Panc1 (cell line): ENCODE results near the gene HMGCS2. TPM values are rescaled to one million over a fixed set of nuclear protein-coding genes. Genes with fewer than 3 reads are reported as not detected.
A peak's percentile ranks its signal among the peaks of the same experiment; 100 is the strongest.

Experiments used
- ATAC-seq: fragments of 200-7000 bp; cut with Tn5 transposase; 2 replicates; pipeline ENCODE4 v1.9.1; 2020; ENCODE audit warnings: mild to moderate bottlenecking, moderate library complexity
- BruUV-seq: library from RNA; stranded (reverse); fragments of 400-500 nt; replicated peaks from 2 replicates; lab custom pipeline; 2021; lab: Mats Ljungman, UMichigan
- CTCF ChIA-PET: fragments of 300-600 bp; sonication (Branson Sonifier 250); formaldehyde crosslinking; loops from one replicate; lab custom pipeline; 2022; ENCODE audit warnings: antibody characterized with exemption; lab: Charles Lee
- POLR2A ChIA-PET: fragments of 300-600 bp; sonication (Branson Sonifier 250); formaldehyde crosslinking; loops from one replicate; lab custom pipeline; 2022; ENCODE audit warnings: antibody characterized with exemption; lab: Charles Lee
- DNase-seq: peaks from one replicate; pipeline ENCODE4 v3.0.0-alpha.2; 2010; ENCODE audit warnings: low read depth, low spot score
- H3K27ac ChIP-seq: 2 replicates; pipeline ENCODE4 v1.5.1; 2011; ENCODE audit warnings: mild to moderate bottlenecking, low read length, inconsistent platforms
- H3K27me3 ChIP-seq: fragments of 200-500 bp; sonication (Bioruptor generic); 2 replicates; pipeline ENCODE4 v1.6.0; 2014; ENCODE audit warnings: low read length, inconsistent platforms; ENCODE audit not compliant: control insufficient read depth, insufficient read depth
- H3K36me3 ChIP-seq: fragments of 200-500 bp; sonication (Bioruptor generic); 2 replicates; pipeline ENCODE4 v1.5.1; 2014; ENCODE audit warnings: inconsistent platforms, mild to moderate bottlenecking, low read length, moderate library complexity; ENCODE audit not compliant: control insufficient read depth, insufficient read depth
- H3K4me1 ChIP-seq: 2 replicates; pipeline ENCODE4 v1.5.1; 2011; ENCODE audit warnings: inconsistent platforms, mild to moderate bottlenecking, low read length, moderate library complexity; ENCODE audit not compliant: control insufficient read depth, insufficient read depth
- H3K4me3 ChIP-seq, 2 experiments: 2 replicates each; pipeline ENCODE4 v1.5.1; 2011 to 2012; ENCODE audit warnings: low read depth in 2 of 2, low read length in 2 of 2, mild to moderate bottlenecking in 2 of 2, inconsistent platforms in 1 of 2, moderate library complexity in 1 of 2
- H3K9me3 ChIP-seq: fragments of 200-500 bp; sonication (Bioruptor generic); 2 replicates; pipeline ENCODE4 v1.5.1; 2014; ENCODE audit warnings: low read depth, mild to moderate bottlenecking, inconsistent platforms, low read length, moderate library complexity; ENCODE audit not compliant: control insufficient read depth, insufficient read depth
- POLR2AphosphoS5 ChIP-seq: IDR thresholded peaks from 2 replicates; pipeline ENCODE4 v1.6.1; 2012; ENCODE audit warnings: mild to moderate bottlenecking, low read depth, low read length, moderate library complexity
- SIN3A ChIP-seq: IDR thresholded peaks from 2 replicates; pipeline ENCODE4 v1.6.1; 2012; ENCODE audit warnings: low read depth, mild to moderate bottlenecking, low read length, moderate library complexity, borderline replicate concordance; ENCODE audit not compliant: insufficient read depth
- TCF7L2 ChIP-seq: IDR thresholded peaks from 2 replicates; pipeline ENCODE4 v1.6.1; 2011; ENCODE audit warnings: mild to moderate bottlenecking, low read depth, low read length, inconsistent platforms
- in situ Hi-C: cut with HindIII; loops from 2 replicates; pipeline ENCODE4 v1.10.0; 2016; ENCODE audit warnings: low sequenced_read_pairs, low pct_unique_long_range_greater_than_20kb
- intact Hi-C: fragments of 100-400 bp; cut with micrococcal nuclease; formaldehyde crosslinking; loops from one replicate; pipeline ENCODE4 v1.10.0; 2022; ENCODE audit not compliant: unreplicated experiment
- total RNA-seq: library from RNA; stranded (reverse); gene quantifications from one replicate; pipeline ENCODE4 v1.2.1, GENCODE V29; 2021; ENCODE audit not compliant: unreplicated experiment
- TF ChIP-seq, protein P1 (sequence below), 2 experiments: IDR thresholded peaks; 2 replicates each; pipeline ENCODE4 v1.6.1; 2011 to 2012; ENCODE audit warnings: low read depth in 2 of 2, control low read depth in 1 of 2, low read length in 1 of 2, mild to moderate bottlenecking in 1 of 2, moderate library complexity in 1 of 2; ENCODE audit not compliant: insufficient read depth in 1 of 2
- TF ChIP-seq, protein P2 (sequence below): fragments of 450-650 bp; IDR thresholded peaks from 2 replicates; pipeline ENCODE4 v1.5.1; 2017; ENCODE audit warnings: mild to moderate bottlenecking

The HMGCS2 gene
- total RNA-seq, 1 experiment from 2014 or later = 0.33 TPM

DNA sequence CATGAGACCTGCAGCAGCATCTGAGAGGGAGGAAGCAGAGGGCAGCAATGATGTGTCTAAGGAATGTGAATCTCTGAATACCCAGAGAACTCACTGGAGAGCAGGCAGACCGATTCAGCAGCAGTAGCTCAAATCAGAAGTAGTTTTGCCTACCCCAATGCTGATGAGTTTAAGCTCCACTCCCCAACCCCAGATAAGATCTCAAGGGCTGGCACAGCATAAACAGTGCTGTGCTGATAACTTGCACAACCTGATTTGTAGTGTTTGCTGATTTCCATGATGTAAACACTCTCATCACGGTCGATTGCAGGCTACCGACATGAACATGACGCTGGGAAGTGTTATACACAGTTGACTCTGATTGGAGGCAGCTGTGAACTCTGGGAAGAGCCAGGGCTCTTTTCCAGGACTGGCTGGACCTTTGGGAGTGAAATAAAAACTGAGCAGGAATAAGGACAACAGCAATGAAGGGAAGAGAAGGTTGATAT is 11.2 kb upstream of the HMGCS2 start:
- Histone ChIP-seq H3K9me3 (no peaks in the 10 kb centered on the region), H3K27me3 (peaks cover 21% of the 10 kb centered on the region), H3K36me3 (no peaks in the 10 kb centered on the region), H3K4me1 (0 out of 2 replicates have a peak, but pooled peaks cover 9% of the 10 kb centered on the region), H3K27ac (no peak overlapping the region), H3K4me3 (peak overlapping the region in 1 of 2 experiments; percentile 8; a peak in 1 of 4 replicates)
- DNase-seq (no peak), ATAC-seq (peak; percentile 79)
- ChIA-PET CTCF (no interaction called here), POLR2A (no interaction called here)
- no TSS peak for BruUV-seq
- in situ Hi-C loops (no loop called here), intact Hi-C loops (no loop called here)
- TF ChIP-seq, protein P1, sequence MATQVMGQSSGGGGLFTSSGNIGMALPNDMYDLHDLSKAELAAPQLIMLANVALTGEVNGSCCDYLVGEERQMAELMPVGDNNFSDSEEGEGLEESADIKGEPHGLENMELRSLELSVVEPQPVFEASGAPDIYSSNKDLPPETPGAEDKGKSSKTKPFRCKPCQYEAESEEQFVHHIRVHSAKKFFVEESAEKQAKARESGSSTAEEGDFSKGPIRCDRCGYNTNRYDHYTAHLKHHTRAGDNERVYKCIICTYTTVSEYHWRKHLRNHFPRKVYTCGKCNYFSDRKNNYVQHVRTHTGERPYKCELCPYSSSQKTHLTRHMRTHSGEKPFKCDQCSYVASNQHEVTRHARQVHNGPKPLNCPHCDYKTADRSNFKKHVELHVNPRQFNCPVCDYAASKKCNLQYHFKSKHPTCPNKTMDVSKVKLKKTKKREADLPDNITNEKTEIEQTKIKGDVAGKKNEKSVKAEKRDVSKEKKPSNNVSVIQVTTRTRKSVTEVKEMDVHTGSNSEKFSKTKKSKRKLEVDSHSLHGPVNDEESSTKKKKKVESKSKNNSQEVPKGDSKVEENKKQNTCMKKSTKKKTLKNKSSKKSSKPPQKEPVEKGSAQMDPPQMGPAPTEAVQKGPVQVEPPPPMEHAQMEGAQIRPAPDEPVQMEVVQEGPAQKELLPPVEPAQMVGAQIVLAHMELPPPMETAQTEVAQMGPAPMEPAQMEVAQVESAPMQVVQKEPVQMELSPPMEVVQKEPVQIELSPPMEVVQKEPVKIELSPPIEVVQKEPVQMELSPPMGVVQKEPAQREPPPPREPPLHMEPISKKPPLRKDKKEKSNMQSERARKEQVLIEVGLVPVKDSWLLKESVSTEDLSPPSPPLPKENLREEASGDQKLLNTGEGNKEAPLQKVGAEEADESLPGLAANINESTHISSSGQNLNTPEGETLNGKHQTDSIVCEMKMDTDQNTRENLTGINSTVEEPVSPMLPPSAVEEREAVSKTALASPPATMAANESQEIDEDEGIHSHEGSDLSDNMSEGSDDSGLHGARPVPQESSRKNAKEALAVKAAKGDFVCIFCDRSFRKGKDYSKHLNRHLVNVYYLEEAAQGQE (IDR thresholded peaks at IDR 0.05; ENCODE audit: insufficient read depth in 1 of 2, low read depth in 2 of 2, low read length in 1 of 2) = no peak
- TF ChIP-seq TCF7L2 = no peak
- no peak for TF ChIP-seq SIN3A
- no peak for TF ChIP-seq POLR2AphosphoS5
- TF ChIP-seq, protein P2, sequence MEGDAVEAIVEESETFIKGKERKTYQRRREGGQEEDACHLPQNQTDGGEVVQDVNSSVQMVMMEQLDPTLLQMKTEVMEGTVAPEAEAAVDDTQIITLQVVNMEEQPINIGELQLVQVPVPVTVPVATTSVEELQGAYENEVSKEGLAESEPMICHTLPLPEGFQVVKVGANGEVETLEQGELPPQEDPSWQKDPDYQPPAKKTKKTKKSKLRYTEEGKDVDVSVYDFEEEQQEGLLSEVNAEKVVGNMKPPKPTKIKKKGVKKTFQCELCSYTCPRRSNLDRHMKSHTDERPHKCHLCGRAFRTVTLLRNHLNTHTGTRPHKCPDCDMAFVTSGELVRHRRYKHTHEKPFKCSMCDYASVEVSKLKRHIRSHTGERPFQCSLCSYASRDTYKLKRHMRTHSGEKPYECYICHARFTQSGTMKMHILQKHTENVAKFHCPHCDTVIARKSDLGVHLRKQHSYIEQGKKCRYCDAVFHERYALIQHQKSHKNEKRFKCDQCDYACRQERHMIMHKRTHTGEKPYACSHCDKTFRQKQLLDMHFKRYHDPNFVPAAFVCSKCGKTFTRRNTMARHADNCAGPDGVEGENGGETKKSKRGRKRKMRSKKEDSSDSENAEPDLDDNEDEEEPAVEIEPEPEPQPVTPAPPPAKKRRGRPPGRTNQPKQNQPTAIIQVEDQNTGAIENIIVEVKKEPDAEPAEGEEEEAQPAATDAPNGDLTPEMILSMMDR = no peak

DNA sequence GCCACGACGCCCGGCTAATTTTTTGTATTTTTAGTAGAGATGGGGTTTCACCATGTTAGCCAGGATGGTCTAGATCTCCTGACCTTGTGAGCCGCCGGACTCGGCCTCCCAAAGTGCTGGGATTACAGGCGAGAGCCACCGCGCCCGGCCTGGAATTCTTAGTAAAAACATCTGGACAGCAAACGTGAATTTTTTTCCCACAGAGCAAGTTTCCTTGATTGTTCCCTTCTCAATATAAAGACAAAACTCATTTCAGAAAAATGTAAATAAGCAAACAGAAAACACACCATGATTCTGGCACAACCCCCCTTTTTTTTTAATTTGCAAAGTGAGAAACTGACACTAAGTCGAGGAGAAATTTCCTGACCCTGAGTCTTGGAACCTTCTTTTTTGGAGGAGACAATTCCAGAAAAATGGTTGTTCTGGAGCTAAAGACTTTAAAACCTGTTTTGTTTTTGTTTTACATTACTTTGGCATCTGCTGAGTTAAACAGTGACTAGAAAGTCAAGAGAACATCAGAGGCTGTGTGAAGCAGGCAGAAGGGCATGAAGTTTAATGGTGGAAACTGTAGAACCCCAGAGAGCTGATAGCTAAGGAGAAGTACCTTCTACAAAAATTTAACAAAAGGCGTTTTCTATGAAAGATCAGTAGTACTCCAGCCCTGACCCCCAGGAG is 10.3 kb upstream of the HMGCS2 start:
- no peak for ATAC-seq
- no peak for TF ChIP-seq SIN3A
- TF ChIP-seq, protein P1 (IDR thresholded peaks at IDR 0.05; ENCODE audit: insufficient read depth in 1 of 2, low read depth in 2 of 2, low read length in 1 of 2) = no peak
- BruUV-seq = no TSS peak

More for the DNA sequence above, 10.3 kb upstream of the HMGCS2 start:
- H3K27ac ChIP-seq = no peak overlapping the region
- H3K36me3 ChIP-seq = no peaks in the 10 kb centered on the region
- H3K4me3 ChIP-seq = no peak overlapping the region
- no peak for DNase-seq
- POLR2A ChIA-PET = no interaction called here
- H3K4me1 ChIP-seq = 0 out of 2 replicates have a peak, but pooled peaks cover 9% of the 10 kb centered on the region
- H3K9me3 ChIP-seq = no peaks in the 10 kb centered on the region
- CTCF ChIA-PET = no interaction called here
- in situ Hi-C loops (no loop called here), intact Hi-C loops (no loop called here)
- H3K27me3 ChIP-seq = peaks cover 17% of the 10 kb centered on the region
